OCI-LY1 (cell line): Measurements from ENCODE around the gene BICRAL.

Source experiments
- CTCF ChIP-seq: fragments of 200-600 bp; sonication (generic), shearing (Covaris generic); IDR thresholded peaks from 2 replicates; pipeline ENCODE4 v1.5.1; 2017; ENCODE audit warnings: mild to moderate bottlenecking, antibody characterized with exemption, low read length, moderate library complexity, mixed read lengths
- EZH2 ChIP-seq: fragments of 200-600 bp; sonication (generic), shearing (Covaris generic); IDR thresholded peaks from 2 replicates; pipeline ENCODE4 v1.8.0; 2017; ENCODE audit warnings: borderline replicate concordance, mixed run types, mild to moderate bottlenecking, antibody characterized with exemption, low read length, moderate library complexity, mixed read lengths

GRCh38 chr6:42781546-42781795, 381 bp upstream of the BICRAL start:
- TF ChIP-seq CTCF (no peak), EZH2 (no peak)
